Measurements from ENCODE around the gene IGFALS. TPM values are rescaled to one million over a fixed set of nuclear protein-coding genes. Genes with fewer than 3 reads are reported as not detected.

IGFALS gene
- total RNA-seq (2022), result not detected in 2 replicates
- percentile 16 among the genes with signal in this experiment for Bru-seq, nascent RNA
- percentile 21 among the genes with signal in this experiment for BruChase-seq, experiment 1, labeled RNA remaining after a 6-hour chase
- percentile 12 among the genes with signal in this experiment for BruChase-seq, experiment 2, labeled RNA remaining after a 2-hour chase
- long read RNA-seq, result 0 reads

DNA sequence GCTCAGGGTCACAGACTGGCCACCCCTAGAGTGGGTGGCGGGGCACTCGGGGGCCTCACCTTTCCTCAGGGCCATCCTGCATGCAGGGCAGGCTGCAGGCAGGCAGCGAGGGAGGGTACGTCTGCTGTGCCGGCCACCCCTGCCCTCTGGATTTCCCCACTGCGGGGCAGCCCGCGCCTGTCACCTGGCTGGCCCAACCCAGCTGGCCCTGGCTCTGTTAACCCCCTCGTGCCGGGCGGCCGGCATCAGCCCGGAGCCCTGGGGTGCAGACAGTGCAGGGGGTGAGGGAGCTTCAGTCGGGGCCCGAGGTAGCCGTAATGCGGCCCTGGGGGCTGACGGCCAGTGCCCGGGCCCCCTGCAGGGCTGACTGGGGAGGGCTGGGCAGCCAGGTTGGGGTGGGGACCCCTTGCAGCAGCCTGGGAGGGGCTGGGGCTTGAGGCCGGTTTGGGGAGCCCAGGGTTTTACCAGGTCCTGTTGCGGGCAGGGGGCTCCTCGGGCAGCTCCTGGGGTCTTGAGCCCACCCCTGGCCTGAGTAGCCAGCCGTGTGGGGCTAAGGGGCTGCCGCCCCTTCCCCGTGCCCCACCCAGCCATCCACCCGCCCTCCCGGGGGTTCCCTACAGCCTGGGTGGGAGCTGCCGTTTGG, at the start of gene IGFALS:
Gene IGFALS, minus strand, starts transcription at position 128 of the 643 bp plus-strand sequence. Its CDS starts 53 bp downstream, at position 75.
- Mint-ChIP-seq H3K4me3 (ENCODE audit: low read depth, unreplicated experiment) (no peak within 1 kb of the TSS), H3K4me1 (ENCODE audit: low read depth, unreplicated experiment) (no peaks in the 10 kb centered on the region), H3K27me3 (ENCODE audit: unreplicated experiment) (no peaks in the 10 kb centered on the region), H3K27ac (ENCODE audit: unreplicated experiment) (no peak within 1 kb of the TSS), H3K9me3 (ENCODE audit: low read depth, unreplicated experiment) (peaks cover 3% of the 10 kb centered on the region), H3K36me3 (ENCODE audit: insufficient read depth, unreplicated experiment) (peaks cover 28% of the 10 kb centered on the region)
- intact Hi-C loops (cut with micrococcal nuclease; ENCODE audit: unreplicated experiment), result no loop called here
- TF ChIP-seq, protein P1, sequence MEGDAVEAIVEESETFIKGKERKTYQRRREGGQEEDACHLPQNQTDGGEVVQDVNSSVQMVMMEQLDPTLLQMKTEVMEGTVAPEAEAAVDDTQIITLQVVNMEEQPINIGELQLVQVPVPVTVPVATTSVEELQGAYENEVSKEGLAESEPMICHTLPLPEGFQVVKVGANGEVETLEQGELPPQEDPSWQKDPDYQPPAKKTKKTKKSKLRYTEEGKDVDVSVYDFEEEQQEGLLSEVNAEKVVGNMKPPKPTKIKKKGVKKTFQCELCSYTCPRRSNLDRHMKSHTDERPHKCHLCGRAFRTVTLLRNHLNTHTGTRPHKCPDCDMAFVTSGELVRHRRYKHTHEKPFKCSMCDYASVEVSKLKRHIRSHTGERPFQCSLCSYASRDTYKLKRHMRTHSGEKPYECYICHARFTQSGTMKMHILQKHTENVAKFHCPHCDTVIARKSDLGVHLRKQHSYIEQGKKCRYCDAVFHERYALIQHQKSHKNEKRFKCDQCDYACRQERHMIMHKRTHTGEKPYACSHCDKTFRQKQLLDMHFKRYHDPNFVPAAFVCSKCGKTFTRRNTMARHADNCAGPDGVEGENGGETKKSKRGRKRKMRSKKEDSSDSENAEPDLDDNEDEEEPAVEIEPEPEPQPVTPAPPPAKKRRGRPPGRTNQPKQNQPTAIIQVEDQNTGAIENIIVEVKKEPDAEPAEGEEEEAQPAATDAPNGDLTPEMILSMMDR (IDR thresholded peaks at IDR 0.05; ENCODE audit: unreplicated experiment), result no peak
- CTCF ChIA-PET, result no interaction called here
- DNase-seq, result no peak
- BruUV-seq (replicated peaks), result no TSS peak

DNA sequence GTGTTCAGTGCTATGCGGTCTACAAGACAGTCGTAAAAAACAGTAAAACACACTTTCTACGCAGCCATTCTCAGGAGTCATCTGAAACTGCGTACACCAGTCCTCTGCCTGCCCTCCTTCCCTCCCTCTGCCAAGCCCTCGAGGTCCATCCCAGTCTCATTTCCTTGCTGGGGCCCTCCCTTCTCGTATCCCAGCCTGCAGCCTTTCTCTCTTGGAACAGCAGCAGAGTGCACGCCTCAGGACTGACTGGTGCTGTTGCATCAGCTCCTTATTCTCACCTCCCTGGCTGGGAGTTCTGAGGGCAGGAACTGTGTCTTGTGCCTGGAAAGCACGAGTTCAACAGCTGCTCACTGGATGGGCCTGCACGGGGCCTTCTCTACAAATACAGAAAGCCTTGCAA, 46.0 kb upstream of the IGFALS start:
- no peak overlapping the region for H3K4me3 Mint-ChIP-seq (ENCODE audit: low read depth, unreplicated experiment)
- TF ChIP-seq, protein P1 (IDR thresholded peaks at IDR 0.05; ENCODE audit: unreplicated experiment), result no peak
- H3K4me1 Mint-ChIP-seq (ENCODE audit: low read depth, unreplicated experiment), result no peaks in the 10 kb centered on the region
- CTCF ChIA-PET, result no interaction called here
- H3K27me3 Mint-ChIP-seq (ENCODE audit: unreplicated experiment), result no peaks in the 10 kb centered on the region
- intact Hi-C loops (cut with micrococcal nuclease; ENCODE audit: unreplicated experiment), result no loop called here
- no peak for DNase-seq
- BruUV-seq (replicated peaks), result no TSS peak
- H3K27ac Mint-ChIP-seq (ENCODE audit: unreplicated experiment), result no peak overlapping the region
- no peaks in the 10 kb centered on the region for H3K9me3 Mint-ChIP-seq (ENCODE audit: low read depth, unreplicated experiment)
- no peaks in the 10 kb centered on the region for H3K36me3 Mint-ChIP-seq (ENCODE audit: insufficient read depth, unreplicated experiment)

DNA sequence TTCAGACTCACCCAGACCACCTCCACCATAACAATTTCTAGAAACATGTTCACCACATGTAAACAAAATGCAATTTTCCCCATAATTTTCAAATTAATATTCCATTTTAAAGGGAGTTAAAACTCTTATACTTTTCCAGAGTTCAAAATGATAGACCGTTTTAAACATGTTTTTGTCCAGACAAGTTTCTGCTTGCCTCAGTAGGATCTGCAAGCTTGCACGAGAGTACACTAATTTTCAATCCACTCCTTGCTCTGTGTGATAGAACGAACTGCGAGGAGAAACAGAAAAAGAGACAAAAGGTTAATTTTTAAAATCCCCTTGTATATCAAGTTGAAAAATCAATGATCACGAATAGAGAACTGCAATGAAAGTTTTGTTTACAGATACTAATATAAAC, 40.6 kb upstream of the IGFALS start:
- no TSS peak for BruUV-seq (replicated peaks)
- Mint-ChIP-seq H3K9me3 (ENCODE audit: low read depth, unreplicated experiment) (no peaks in the 10 kb centered on the region), H3K36me3 (ENCODE audit: insufficient read depth, unreplicated experiment) (peaks cover 3% of the 10 kb centered on the region), H3K27me3 (ENCODE audit: unreplicated experiment) (no peaks in the 10 kb centered on the region), H3K27ac (ENCODE audit: unreplicated experiment) (no peak overlapping the region), H3K4me3 (ENCODE audit: low read depth, unreplicated experiment) (no peak overlapping the region), H3K4me1 (ENCODE audit: low read depth, unreplicated experiment) (no peaks in the 10 kb centered on the region)
- intact Hi-C loops (cut with micrococcal nuclease; ENCODE audit: unreplicated experiment), result no loop called here
- DNase-seq, result no peak
- TF ChIP-seq, protein P1 (IDR thresholded peaks at IDR 0.05; ENCODE audit: unreplicated experiment), result no peak
- CTCF ChIA-PET, result interaction anchor here (0.7 kb wide), 2 partner anchors 12 to 130 kb away, joined by 3 to 4 read pairs; partner anchors contain the start of gene RPS2

DNA sequence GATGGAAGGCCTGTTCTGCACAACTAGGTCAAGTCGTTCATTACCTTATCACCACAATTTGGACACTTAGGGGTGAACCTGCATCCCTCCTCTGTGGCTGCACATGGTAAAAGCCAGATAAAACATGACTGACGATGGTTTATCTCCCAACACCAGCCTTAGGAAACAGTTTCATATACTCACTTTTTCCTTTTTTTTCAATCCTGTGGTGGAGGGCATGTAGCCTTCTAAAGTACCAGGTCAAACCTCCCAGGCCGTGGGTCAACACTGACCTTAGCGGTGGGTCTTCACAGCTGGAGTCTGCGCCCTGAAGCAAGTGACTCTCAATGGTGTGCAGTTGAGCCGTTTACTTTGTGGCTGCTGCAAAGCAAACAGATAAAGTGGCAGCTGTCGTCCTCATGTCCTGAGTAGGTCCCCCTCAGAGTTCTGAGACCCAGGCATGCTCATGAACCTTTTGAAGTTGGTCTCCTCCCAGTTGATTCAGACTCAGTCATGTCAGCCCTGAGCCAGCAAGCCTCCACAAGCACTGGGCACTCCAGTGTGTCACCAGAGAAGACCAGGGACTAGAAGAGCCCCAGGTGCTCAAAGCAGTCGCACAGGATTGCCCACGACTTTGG, 39.4 kb upstream of the IGFALS start:
- CTCF ChIA-PET, result interaction anchor here (0.7 kb wide), 1 partner anchor 617 kb away, joined by 6 read pairs; no protein-coding TSS in a partner anchor
- intact Hi-C loops (cut with micrococcal nuclease; ENCODE audit: unreplicated experiment), result no loop called here
- TF ChIP-seq, protein P1 (IDR thresholded peaks at IDR 0.05; ENCODE audit: unreplicated experiment), result no peak
- DNase-seq, result no peak
- Mint-ChIP-seq H3K27ac (ENCODE audit: unreplicated experiment) (no peak overlapping the region), H3K27me3 (ENCODE audit: unreplicated experiment) (no peaks in the 10 kb centered on the region), H3K9me3 (ENCODE audit: low read depth, unreplicated experiment) (no peaks in the 10 kb centered on the region), H3K36me3 (ENCODE audit: insufficient read depth, unreplicated experiment) (peaks cover 13% of the 10 kb centered on the region), H3K4me1 (ENCODE audit: low read depth, unreplicated experiment) (no peaks in the 10 kb centered on the region), H3K4me3 (ENCODE audit: low read depth, unreplicated experiment) (no peak overlapping the region)
- BruUV-seq (replicated peaks), result no TSS peak

Measured in Calu3 (cell line).